ENCODE measurements around the gene VPS52.

Gene VPS52

GRCh38 chr6:33271468-33272274, at the start of gene VPS52, which contains the start of gene RPS18:
VPS52 (minus strand) TSS chr6:33271876; CDS start chr6:33271675, 201 bp downstream.
RPS18 (plus strand) TSS chr6:33272075; CDS start chr6:33272120, 45 bp downstream.
- peak; percentile 97 for DNase-seq

GRCh38 chr6:33321227-33321626, 49.6 kb upstream of the VPS52 start:
- no peak for DNase-seq

DNA sequence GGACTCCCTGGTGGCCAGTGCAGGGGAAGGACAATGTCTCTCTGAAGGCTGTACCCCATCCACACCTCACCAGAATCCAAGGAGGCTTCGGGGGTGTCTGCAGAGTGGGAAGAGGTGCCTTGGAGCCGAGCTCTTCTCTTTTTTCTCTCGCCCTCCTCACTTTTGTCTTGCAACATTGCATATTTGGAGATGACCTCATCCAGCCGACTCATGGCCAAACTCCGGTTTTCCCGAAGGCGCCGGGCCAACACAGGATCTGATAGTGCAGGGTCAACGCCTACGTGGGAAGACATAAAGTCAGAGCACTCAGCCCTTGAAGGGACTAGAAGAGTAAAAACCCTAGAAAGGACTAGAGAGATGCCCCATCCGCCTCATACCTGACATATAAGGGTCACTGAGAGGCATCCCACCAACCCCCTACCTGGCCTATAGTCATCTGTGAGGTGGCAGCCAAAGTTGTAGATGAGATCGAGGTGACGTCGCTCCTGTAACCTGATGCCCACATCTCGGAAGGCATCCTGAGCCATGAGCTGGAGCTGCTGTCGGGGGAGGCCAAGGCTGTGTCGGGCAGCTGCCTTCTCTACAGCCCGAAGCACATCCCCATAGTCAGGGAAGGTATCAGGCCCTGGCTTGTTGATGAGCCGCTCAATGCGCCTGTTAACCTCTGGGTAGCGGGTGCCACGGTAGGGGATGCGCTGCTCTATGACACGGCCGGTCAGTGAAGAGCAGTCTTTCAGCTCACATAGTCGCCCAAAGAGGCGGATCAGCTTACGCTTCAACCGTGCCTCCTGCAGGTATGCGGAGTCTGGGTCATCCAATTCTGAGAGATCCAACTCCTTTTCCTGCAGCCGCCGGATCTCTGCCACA, 48.9 kb upstream of the VPS52 start:
- DNase-seq, result no peak

GRCh38 chr6:33319939-33320314, 48.3 kb upstream of the VPS52 start:
- no peak for DNase-seq

- DNase-seq, result no peak
Observed at GRCh38 chr6:33318426-33319073, 46.9 kb upstream of the VPS52 start.

- DNase-seq, result peak; percentile 95
Observed at GRCh38 chr6:33317669-33318425, 46.2 kb upstream of the VPS52 start, which contains the start of gene ZBTB22. ZBTB22 (minus strand) TSS chr6:33317744; CDS start chr6:33316916, 828 bp downstream.

- no peak for DNase-seq
Observed at GRCh38 chr6:33317419-33317668, 45.7 kb upstream of the VPS52 start.

GRCh38 chr6:33316603-33317418, 45.1 kb upstream of the VPS52 start:
- no peak for DNase-seq

DNA sequence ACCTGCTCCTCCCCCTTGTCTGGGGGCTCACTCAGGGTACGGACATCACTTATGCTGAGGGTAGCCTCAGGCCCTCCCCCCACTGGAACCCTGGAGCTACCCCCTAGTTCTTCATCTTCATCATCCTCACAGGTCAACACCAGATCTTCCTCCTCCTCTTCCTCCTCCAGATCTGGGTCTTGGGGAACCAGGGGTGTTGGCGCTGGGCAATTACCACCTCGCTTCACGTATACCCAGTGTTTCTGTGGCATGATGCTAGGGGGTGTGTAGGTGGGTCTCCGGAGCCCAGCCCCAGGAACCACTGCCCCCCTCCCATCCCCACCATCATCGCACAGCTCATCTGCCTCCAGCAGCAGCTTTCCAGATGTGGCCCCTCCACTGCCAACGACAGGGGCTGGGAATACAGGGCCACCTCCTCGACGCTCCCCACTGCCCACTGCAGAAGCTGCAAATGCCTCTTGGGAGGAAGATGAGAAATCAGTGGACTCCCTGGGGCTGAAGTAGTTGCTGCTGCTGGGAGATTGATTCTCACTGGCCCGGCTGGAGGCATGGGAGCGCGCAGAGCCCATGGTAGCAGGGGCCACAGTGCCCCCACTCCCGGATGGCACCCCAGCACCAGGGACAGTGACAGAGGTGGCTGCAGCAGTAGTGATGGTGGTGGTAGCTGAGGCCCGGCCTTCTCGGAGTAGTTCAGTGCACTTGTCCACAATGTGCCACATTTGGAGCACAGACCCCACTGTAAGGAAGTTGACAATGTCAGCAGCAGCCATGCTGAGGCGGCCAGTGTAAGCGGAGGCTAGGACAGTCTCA, 44.3 kb upstream of the VPS52 start:
- no peak for DNase-seq

GRCh38 chr6:33314943-33315792, 43.5 kb upstream of the VPS52 start:
- peak; percentile 53 for DNase-seq

GRCh38 chr6:33314515-33314942, 42.9 kb upstream of the VPS52 start:
- DNase-seq, result peak; percentile 52

GRCh38 chr6:33313709-33314514, 42.2 kb upstream of the VPS52 start, which contains the start of gene TAPBP:
TAPBP (minus strand) TSS chr6:33314078; CDS start chr6:33314041, 37 bp downstream.
- DNase-seq, result peak; percentile 23

DNA sequence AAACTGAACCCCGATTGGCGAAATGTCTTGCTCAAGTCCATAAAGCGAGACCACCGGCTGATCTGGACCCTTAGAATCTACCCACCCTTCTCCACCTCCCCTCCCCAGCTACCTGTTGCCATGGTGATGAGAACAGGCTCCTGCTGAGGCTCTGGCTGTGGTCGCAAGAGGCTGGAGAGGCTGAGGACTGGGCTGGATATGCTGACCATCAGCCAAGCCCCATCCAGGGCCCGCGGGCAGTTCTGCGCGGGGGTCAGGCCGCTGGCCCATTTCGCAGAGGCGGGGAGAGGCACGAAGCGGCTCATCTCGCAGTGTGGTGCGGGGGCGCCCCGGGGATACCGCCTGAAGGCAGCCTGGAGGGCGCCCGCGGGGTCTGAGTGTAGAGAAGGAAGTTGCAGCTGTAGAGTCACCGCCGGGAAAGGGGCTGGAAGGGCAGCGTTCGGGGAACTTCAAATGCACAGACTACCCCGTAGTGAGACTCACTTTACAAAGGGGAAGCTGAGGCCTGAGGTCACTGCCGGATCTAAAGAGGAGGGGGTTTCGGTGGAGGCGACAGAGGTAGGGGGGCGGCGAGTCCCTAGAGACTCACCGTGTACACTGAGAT, 41.5 kb upstream of the VPS52 start:
- no peak for DNase-seq

DNA sequence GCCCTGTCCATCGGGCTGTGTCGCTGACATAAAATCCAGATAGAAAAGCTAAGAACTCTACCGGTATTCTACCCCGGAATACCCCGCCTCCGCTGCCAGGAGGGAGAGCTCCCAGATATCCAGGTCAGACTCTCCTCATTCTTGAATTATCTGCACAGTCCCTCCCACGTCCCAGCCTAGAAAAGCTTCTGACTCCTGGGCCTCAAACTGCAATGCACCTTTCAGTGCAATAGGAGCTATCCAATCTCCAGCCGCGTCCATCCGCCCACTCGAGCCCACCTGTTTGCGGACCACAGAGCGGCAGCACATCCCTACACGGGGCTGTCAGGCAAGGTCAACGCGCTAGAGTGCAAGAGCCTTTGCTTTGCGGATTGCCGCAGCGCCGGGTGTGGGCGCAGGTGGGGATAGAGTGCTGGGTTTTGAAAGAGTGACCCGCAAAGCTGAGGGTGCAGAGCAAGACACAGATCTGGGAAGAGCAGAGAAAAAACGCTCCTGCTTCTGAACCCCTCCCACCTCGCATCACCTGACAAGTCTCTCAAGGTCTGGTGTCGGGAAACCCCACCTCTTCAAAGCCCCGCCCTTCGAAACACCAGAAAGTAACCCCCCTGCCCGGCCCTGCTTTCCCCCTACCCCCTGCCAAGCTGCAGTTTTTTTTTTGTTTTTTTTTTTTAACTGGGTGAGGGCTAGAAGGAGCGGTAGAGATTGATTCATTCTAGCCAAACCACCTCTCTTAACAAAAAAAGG, 40.9 kb upstream of the VPS52 start:
- peak; percentile 58 for DNase-seq

GRCh38 chr6:33306356-33306755, 34.7 kb upstream of the VPS52 start:
- DNase-seq, result no peak

- no peak for DNase-seq
Observed at GRCh38 chr6:33305052-33305451, 33.4 kb upstream of the VPS52 start.

- no peak for DNase-seq
Observed at GRCh38 chr6:33304216-33304615, 32.5 kb upstream of the VPS52 start.

GRCh38 chr6:33301877-33302276, 30.2 kb upstream of the VPS52 start:
- no peak for DNase-seq
